SK-N-MC (cell line): ENCODE data around the gene ERFE.
"Not testable (repeated sequence)": the region's sequence is repeated elsewhere in the genome, so short reads cannot be mapped to it uniquely, and the experiment has no call there.

Experiments
- DNase-seq: peaks from one replicate; pipeline ENCODE4 v3.0.0-alpha.2; 2011; ENCODE audit warnings: low read depth, low spot score
- H3K27ac ChIP-seq: fragments of 200-600 bp; sonication (generic); 2 replicates; pipeline ENCODE4 v1.5.1; 2016; ENCODE audit warnings: mixed run types
- H3K36me3 ChIP-seq: fragments of 200-600 bp; sonication (generic); 2 replicates; pipeline ENCODE4 v1.6.1; 2017; ENCODE audit warnings: antibody characterized with exemption, low read length, mixed read lengths; ENCODE audit not compliant: insufficient read depth
- H3K4me3 ChIP-seq: fragments of 200-600 bp; sonication (generic); 2 replicates; pipeline ENCODE4 v1.5.1; 2016
- H3K9ac ChIP-seq: fragments of 200-600 bp; sonication (generic); 2 replicates; pipeline ENCODE4 v1.8.0; 2017; ENCODE audit warnings: mixed run types, mixed read lengths; ENCODE audit not compliant: insufficient read length
- H3K9me3 ChIP-seq: fragments of 200-600 bp; sonication (generic); 2 replicates; pipeline ENCODE4 v1.6.1; 2017; ENCODE audit warnings: low read depth, mild to moderate bottlenecking, antibody characterized with exemption, low read length, moderate library complexity, mixed read lengths
- EZH2 ChIP-seq: fragments of 200-600 bp; sonication (generic); IDR thresholded peaks from one replicate; pipeline ENCODE4 v1.6.1; 2017; ENCODE audit warnings: antibody characterized with exemption
- FOXP2 ChIP-seq: optimal IDR thresholded peaks from 2 replicates; pipeline ENCODE3; 2011; ENCODE audit warnings: mild to moderate bottlenecking, moderate library complexity; ENCODE audit not compliant: insufficient read depth; ENCODE audit errors: extremely low read length, control extremely low read depth
- POLR2AphosphoS5 ChIP-seq: IDR thresholded peaks from 2 replicates; pipeline ENCODE4 v1.6.1; 2012; ENCODE audit warnings: mild to moderate bottlenecking, low read depth, low read length, borderline replicate concordance

ERFE gene

DNA sequence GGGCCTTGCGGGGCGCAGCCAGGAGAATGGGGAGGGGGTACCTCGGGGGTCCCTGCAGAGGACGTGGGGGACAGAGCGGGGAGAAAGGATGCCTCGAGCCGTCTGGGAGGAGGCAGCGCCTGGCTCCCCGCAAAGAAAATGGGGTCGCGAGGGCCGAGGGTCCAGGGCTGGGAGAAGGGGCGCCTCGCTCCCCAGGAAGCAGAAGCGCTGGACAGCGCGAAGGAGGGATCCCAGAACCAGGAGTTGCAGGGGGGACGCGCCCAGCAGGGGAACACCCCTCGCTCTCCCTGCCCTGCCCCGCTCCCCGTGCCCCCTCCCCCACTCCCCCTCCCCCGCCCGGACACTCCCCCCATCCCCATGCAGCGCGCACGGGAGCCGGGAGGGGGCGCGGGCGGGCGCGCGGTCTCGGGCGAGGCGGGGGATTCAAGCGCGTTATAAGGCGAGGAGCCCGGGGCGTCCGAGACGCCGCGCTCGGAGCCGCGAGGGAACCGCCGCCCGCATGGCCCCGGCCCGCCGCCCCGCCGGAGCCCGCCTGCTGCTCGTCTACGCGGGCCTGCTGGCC lies at the start of gene ERFE:
Gene ERFE, plus strand, starts transcription at position 462 of the 562 bp plus-strand sequence. Its CDS starts 38 bp downstream, at position 500.
- H3K9me3 ChIP-seq = no peaks in the 10 kb centered on the region
- DNase-seq = no peak
- no peaks in the 10 kb centered on the region for H3K36me3 ChIP-seq
- H3K4me3 ChIP-seq = peak within 1 kb of the TSS; percentile 91
- H3K9ac ChIP-seq = peak within 1 kb of the TSS; percentile 92
- peak within 1 kb of the TSS; percentile 62; the same call in 1 of the 2 replicates for H3K27ac ChIP-seq
- TF ChIP-seq FOXP2 (no peak), EZH2 (no peak), POLR2AphosphoS5 (no peak)

GRCh38 chr2:238113611-238114010 lies 45.2 kb upstream of the ERFE start:
- DNase-seq = no peak
- no peak overlapping the region for H3K9ac ChIP-seq
- no peak overlapping the region for H3K4me3 ChIP-seq

GRCh38 chr2:238114331-238114841 lies 44.4 kb upstream of the ERFE start:
- Histone ChIP-seq H3K9me3 (0 out of 2 replicates have a peak, but pooled peaks cover 4% of the 10 kb centered on the region), H3K27ac (no peak overlapping the region), H3K4me3 (no peak overlapping the region), H3K9ac (no peak overlapping the region), H3K36me3 (no peaks in the 10 kb centered on the region)
- TF ChIP-seq POLR2AphosphoS5 (no peak), EZH2 (no peak), FOXP2 (no peak)
- no peak for DNase-seq

More at GRCh38 chr2:238113611-238114010, 45.2 kb upstream of the ERFE start:
- Histone ChIP-seq H3K36me3 (no peaks in the 10 kb centered on the region), H3K9me3 (0 out of 2 replicates have a peak, but pooled peaks cover 4% of the 10 kb centered on the region), H3K27ac (no peak overlapping the region)
- TF ChIP-seq EZH2 (no peak), POLR2AphosphoS5 (no peak), FOXP2 (no peak)

- Histone ChIP-seq H3K36me3 (no peaks in the 10 kb centered on the region), H3K9ac (no peak overlapping the region), H3K27ac (no peak overlapping the region), H3K4me3 (no peak overlapping the region), H3K9me3 (0 out of 2 replicates have a peak, but pooled peaks cover 4% of the 10 kb centered on the region)
- DNase-seq = no peak
- TF ChIP-seq EZH2 = no peak
- no peak for TF ChIP-seq FOXP2
- TF ChIP-seq POLR2AphosphoS5 = no peak
These were observed 43.7 kb upstream of the ERFE start for GRCh38 chr2:238114851-238115660.

DNA sequence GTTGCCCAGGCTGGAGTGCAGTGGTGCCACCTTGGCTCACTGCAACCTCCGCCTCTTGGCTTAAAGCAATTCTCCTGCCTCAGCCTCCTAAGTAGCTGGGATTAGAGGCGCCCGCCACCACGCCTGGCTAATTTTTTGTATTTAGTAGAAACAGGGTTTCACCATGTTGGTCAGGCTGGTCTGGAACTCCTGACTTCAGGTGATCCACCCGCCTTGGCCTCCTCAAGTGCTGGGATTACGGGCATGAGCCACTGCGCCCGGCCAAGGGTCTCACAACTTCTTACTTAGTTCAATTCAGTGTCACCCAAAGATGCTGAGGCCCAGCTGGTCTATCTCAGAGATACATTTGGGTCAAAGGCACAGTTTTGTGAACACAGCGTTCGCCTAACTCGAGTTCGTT lies 43.1 kb upstream of the ERFE start:
- H3K27ac ChIP-seq, DNase-seq, H3K9me3 ChIP-seq, H3K36me3 ChIP-seq, H3K9ac ChIP-seq, H3K4me3 ChIP-seq: not testable (repeated sequence)

- Histone ChIP-seq H3K27ac (no peak overlapping the region), H3K4me3 (no peak overlapping the region), H3K36me3 (no peaks in the 10 kb centered on the region), H3K9ac (no peak overlapping the region), H3K9me3 (0 out of 2 replicates have a peak, but pooled peaks cover 4% of the 10 kb centered on the region)
- DNase-seq = no peak
- TF ChIP-seq EZH2 (no peak), POLR2AphosphoS5 (no peak)
These were observed 42.2 kb upstream of the ERFE start for GRCh38 chr2:238116298-238117198.

DNA sequence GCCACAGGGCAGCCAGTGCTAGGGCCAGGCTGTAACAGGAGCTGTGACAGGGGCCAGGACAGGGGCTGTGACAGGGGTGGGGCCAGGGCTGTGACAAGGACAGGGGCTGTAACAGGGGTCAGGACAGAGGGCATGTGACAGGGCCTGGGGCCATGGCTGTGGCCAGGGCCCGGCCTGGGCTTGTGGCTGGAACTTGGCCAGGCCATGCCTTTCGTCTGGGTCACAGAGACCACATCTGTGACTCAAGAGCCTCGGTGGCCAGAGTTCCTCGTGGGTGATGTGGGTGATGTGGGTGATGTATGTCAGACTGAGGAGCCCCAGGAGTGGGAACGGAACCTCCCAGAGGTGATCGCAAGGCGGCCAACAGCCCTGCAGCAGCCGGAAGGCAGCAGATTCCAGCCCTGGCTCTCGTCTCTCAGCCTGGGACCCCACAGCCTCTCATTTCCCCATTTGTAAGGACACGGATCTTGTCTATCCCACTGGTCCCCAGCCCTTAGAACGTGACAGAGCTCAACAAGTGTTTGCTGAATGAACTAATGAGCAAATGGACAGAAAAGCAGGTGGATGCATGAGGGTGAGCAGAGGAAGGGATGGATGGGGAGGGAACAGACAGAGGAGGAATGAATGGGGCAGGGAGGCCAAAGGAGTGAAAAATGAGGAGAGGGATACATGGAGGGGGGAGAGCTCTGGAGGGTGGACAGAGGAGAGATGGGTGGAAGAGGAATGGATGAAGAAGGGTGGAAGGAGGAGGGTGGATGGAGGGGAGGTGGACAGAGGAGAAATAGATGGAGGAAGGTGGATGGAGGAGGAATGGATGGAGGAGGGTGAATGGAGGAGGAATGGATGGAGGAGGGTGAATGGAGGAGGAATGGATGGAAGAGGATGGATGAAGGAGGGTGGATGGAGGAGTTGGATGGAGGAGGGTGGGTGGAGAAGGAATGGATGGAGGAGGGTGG lies 41.3 kb upstream of the ERFE start:
- H3K4me3 ChIP-seq = no peak overlapping the region
- H3K9me3 ChIP-seq = 0 out of 2 replicates have a peak, but pooled peaks cover 3% of the 10 kb centered on the region
- no peak overlapping the region for H3K9ac ChIP-seq
- DNase-seq = no peak
- H3K36me3 ChIP-seq = no peaks in the 10 kb centered on the region
- TF ChIP-seq POLR2AphosphoS5 (no peak), EZH2 (no peak), FOXP2 (no peak)
- H3K27ac ChIP-seq = no peak overlapping the region
